ENCODE data around the gene OR2T35.
A peak's percentile ranks its signal among the peaks of the same experiment; 100 is the strongest.

Gene OR2T35

DNA sequence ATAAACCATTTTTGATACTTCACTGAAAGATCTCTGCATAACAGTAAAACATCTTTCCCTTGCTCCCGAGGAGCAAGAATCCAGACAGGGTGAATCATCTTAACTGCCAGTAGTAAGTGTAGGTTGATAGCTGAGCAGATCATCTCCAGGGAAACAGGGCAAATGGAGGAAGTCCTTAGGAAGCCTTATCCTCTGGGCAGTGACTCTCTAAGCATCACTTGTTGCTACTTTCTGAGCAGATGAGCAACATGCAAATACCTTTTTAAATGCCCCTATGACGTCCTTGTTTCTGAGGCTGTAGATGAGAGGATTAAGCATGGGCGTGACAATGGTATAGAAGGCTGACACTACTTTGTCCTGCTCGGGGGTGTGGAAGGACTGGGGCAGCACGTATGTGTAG lies 19.1 kb downstream of the OR2T35 start:
- no peak for DNase-seq (ENCODE audit: low spot score)

DNA sequence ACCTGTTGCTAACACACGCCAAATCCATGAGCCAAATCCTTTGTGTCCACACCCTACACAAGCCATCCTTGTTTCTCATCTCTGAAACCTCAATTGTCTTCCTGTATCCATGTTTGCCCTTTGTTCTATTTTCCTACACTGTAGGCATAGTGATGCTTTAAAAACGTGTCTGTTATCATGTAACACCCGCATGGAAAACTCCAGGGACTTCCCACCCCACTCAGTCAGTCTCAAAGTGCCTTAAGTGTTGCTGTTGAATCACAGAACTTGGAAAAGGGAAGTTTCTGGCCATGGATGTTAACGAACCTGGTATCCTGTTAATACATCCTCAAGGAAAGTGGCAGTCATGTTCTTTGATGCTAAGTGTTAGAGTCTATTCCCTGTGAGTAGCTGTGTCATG lies 19.9 kb downstream of the OR2T35 start:
- no peak for DNase-seq (ENCODE audit: low spot score)

DNA sequence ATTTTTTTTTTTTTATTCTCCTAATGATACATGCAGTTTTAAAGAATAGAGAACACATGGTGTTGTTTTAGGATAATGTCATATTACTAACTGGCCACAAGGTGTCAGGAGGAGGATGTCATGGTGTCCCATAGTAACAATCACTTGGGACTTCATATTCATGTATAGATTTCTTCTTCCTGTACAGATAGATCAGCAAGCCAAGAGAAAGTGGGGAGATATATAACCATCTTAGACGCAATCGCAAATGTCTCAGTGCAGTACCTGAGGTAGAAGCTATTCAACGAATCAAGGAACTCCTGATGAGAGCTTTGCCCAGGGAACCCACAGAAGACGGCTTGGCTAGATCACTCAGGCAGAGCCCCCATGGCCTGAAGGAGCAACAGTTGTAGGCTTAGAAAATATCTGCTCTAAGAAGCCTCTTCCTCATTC lies 22.5 kb downstream of the OR2T35 start:
- peak; percentile 13 for DNase-seq (ENCODE audit: low spot score)

DNA sequence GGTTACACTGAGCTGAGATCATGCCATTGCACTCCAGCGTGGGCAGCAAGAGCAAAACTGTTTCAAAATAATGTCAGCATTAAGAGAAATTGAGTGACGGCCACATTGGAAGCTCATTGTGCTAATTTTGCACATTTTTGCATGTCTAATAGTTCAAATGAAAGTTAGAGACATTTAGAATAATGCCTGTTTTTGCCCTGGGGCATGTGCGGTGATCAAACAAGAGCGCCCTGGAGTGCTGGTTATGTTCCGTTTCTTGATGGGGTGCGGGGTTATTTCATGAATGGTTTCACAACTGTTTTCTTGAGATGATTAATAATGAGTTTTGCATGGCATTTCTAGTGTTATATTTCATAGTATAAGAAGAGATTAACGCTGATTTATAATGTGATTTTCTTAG lies 23.3 kb downstream of the OR2T35 start:
- DNase-seq (ENCODE audit: low spot score), result no peak

DNA sequence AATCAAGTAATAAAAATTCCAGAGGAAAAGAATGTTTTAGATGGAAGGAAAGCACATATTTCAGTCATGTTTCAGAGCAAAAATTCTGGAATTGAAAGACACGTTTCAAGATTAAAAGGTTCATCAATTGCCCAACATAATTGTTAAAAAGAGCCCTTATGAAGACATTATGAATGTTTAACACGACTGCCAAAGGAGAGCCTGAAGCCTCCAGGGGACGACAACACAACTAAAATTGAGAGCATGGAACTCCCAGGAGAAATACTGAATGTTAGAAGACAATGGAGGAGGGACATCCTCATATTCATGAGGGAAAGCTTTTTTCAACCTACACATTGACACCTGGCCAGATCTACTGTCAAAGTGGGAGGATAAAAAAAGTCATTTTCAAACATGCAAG lies 26.2 kb downstream of the OR2T35 start:
- DNase-seq (ENCODE audit: low spot score), result peak; percentile 53

DNA sequence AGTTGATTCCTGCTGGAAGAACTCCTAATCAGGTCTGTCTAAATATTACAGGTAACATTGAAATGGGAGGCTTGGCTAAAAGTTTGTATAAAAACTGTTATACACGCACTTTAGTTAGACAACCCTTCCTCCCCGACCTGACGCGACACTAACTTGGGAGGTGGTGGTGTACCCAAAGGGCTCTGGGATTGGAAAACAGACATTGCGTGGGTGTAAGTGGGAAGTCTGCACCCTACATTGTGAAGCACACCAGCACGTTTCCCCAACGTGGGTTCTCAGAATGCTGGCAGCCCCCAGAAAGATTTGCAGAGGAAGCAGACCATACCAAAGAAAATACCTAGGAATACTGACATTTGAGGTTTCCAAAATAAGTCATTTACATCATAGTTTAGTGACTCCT lies 27.0 kb downstream of the OR2T35 start:
- DNase-seq (ENCODE audit: low spot score), result no peak

DNA sequence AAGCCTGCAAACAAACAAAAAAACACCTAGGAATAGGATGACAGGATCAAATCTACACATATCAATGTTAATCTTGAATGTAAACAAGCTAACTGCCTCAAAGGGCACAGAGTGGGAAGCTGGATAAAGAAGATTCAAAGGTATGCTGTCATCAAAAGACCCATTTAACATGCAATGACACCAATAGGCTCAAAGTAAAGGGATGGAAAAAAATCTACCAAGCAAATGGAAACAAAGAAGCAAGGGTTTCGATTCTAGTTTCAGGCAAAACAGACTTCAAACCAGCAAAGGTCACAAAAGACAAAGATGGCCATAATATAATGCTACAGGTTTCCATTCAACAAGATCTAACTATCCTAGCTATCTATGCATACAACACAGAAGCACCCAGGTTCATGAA lies 31.3 kb downstream of the OR2T35 start:
- no peak for DNase-seq (ENCODE audit: low spot score)

DNA sequence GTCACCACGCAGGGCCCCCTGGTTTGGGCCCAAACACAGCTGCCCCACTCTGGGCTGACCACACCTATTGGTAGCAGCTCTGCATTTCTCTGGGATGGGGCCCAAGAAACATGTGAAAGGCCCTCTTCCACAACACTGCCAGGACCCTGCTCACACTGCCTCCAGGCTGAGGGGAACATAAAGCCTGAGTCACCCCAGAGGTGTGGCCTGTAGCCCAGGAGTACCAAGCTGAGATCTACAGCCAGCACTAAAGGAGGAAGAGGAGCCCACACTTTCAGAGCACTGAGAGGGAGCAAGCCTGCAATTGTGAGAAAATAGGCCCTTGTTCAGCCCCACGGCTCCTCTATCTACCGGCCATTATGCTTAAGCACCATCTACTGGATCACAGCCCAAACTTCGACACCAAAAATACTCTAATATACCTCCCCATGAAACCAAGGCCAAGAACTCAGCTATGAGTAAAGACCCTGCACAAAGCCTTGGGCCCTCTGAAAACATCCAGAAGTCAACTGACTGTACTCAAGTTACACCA lies 33.1 kb downstream of the OR2T35 start:
- no peak for DNase-seq (ENCODE audit: low spot score)

DNA sequence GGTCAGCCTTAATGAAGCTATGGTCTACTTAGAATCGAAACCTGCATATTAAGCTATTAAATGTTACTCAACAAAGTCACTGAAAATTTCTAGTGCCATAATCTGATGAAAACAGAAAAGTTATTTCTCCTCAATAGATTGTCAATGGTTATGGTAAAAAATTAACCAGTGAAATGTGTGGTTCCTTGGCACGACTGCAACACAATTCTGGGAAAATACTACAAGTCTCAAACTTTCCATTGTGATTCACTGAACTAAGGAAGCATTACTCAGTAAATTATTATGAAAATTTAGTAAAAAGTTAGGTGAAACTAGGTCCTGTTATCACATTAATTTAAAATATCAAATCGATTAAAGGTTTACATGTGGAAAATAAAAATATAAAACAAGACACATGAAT lies 34.8 kb downstream of the OR2T35 start:
- DNase-seq (ENCODE audit: low spot score), result no peak

DNA sequence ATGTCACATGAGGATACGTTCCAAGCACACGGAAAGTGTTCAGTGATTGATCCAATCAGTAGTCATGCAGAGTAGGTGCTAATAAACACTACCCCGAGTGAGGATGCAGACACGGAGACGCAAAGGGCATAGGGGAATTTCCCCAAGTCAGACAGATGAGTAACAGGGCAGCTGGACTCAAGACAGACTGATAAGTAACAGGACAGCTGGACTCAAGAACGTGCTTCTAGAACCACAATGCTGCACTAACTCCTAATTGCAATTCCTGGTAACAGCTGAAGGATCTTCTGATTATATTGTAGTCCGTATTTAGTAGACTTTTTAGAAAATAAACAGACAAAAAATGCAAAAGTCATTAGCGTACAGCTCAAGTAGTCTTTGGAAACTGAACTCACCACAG lies 45.7 kb downstream of the OR2T35 start:
- DNase-seq (ENCODE audit: low spot score), result no peak

DNA sequence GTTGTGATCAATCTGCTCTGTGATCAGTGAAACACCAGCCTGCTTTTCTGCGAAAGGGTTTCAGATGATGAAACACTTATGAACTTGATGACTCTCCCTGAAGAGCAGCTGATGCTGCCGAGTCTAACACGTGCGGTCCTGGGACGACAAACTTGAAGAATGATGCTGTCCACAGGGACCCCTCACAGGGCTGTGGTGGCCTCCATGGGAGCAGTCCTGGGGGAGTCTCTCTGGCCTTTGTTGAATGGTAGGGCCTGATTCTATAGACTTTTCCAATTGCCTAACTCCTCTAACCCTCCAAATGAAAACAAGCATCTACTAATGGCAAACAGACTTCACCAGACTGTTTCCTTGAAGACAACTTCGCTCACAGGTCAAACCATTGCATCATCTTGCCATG lies 47.5 kb downstream of the OR2T35 start, which contains the start of gene OR2T10:
Gene OR2T10, minus strand, starts transcription at position 112 of the 400 bp plus-strand sequence. CDS start 3,932 bp downstream, outside the sequence.
- no peak for DNase-seq (ENCODE audit: low spot score)

DNA sequence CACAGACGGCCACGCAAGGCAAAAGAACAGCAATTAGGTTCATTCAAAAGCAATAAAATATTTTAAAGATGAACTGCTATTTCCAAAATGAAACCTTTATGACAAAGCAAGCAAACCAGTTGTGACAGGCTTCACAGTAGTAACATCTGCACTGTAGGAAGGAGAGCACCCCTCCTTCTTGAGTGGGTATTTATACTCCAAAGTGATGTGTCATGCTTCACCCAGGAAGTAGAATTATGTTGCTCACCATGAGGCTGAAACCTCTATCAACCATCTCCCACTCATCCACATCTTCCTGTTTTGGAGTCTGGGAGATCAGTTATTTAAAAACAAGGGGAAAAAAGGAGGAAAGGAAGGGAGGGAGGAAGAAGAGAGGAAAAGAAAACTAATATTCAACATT lies 48.5 kb downstream of the OR2T35 start:
- no peak for DNase-seq (ENCODE audit: low spot score)

DNA sequence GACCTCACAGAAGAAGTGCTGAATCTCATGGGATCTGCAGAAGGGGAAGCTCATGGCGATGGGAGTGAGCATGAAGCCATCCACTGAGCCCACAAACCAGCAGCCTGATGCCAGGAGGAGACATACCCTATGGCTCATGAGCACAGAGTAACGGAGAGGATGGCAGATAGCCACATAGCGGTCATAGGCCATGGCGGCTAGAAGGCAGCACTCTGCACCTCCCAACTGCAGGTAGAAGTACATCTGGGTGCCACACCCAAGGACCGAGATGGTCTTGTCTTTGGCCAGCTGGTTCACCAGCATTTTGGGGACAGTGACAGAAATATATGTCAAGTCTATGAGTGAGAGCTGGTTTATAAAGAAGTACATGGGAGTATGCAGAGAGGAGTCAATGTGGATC lies 51.9 kb downstream of the OR2T35 start:
- DNase-seq (ENCODE audit: low spot score), result no peak

DNA sequence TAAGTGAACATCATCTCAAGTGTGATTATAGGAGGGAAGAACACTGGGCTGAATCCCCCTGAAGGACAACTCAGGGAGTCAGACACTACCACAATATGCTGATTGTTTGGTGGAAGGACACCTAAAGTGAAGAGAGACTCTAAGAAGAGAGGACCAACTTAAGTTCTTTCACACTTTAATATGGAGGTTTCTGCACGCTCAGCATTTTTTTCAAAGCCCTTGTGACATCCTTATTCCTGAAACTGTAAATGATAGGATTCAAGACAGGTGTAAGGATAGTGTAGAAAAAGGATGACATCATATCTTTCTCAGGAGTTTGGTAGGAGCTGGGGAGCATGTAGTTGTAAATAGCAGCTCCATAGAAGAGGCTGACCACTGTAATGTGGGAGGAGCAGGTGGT lies 52.4 kb downstream of the OR2T35 start:
- no peak for DNase-seq (ENCODE audit: low spot score)

DNA sequence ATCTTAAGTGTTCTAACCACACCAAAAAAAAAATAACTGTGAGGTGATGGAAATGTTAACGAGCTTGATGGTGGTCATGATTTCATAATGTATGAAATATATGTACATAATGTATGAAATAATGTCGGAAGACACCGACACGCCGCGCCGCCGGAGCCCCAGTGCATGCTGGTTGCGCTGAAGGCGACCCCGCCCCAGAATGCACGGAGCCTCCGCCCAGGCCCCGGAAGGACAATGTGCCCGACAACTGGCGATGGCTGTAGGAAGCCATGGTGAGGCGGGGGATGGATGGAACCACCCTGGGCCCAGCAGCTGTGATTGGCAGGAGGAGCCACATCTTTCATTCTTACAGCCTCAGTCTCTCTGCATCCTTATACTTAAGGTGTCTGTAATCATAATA lies 55.0 kb downstream of the OR2T35 start:
- DNase-seq (ENCODE audit: low spot score), result no peak

DNA sequence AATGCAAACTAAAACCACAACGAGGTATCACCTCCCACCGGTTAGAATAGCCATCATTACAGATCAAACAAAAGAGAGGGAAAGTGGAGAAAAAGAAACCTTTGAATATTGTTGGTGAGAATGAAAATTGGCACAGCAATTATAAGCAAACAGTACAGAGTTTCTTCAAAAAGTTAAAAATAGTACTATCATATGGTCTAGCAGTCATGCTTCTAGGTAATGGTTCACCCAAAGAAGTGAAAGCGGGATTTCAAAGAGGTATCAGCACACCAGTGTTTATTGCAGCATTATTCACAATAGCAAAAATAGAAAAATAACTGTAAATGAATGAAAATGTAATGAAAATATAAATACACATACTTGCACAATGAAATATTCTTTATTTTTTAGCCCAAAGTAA lies 55.7 kb downstream of the OR2T35 start:
- DNase-seq (ENCODE audit: low spot score), result no peak
